Measurements from ENCODE around the gene KIF9.

KIF9 gene

GRCh38 chr3:47306022-47306421 lies 23.4 kb upstream of the KIF9 start:
- no peaks in the 10 kb centered on the region for H4K20me1 ChIP-seq (ENCODE audit: insufficient read depth, low read length)
- H3K9ac ChIP-seq (ENCODE audit: low read length), result no peak overlapping the region
- no peaks in the 10 kb centered on the region for H3K4me1 ChIP-seq (ENCODE audit: low read length)
- no peak for TF ChIP-seq EZH2phosphoT487 (IDR thresholded peaks at IDR 0.05; ENCODE audit: low read depth)
- TF ChIP-seq CTCF (IDR thresholded peaks at IDR 0.05; ENCODE audit: low read depth, low read length), result no peak
- no peak overlapping the region for H2AFZ ChIP-seq (ENCODE audit: low read depth, low read length)
- H3K27ac ChIP-seq (ENCODE audit: low read length), result no peak overlapping the region
- peaks cover 29% of the 10 kb centered on the region for H3K36me3 ChIP-seq (replicated peaks; ENCODE audit: low read depth, low read length)
- H3K9me3 ChIP-seq (ENCODE audit: insufficient read depth, low read length), result no peaks in the 10 kb centered on the region
- no peak overlapping the region for H3K4me2 ChIP-seq (ENCODE audit: low read length)
- peaks cover 14% of the 10 kb centered on the region for H3K79me2 ChIP-seq (ENCODE audit: low read length)
- H3K4me3 ChIP-seq (ENCODE audit: low read length), result no peak overlapping the region
- no peaks in the 10 kb centered on the region for H3K27me3 ChIP-seq (ENCODE audit: low read depth, low read length)

GRCh38 chr3:47301456-47301855 lies 18.9 kb upstream of the KIF9 start:
- Histone ChIP-seq H3K4me2 (ENCODE audit: low read length) (no peak overlapping the region), H3K9ac (ENCODE audit: low read length) (no peak overlapping the region)

GRCh38 chr3:47299381-47300318 lies 17.1 kb upstream of the KIF9 start:
- Histone ChIP-seq H2AFZ (ENCODE audit: low read depth, low read length) (no peak overlapping the region), H3K27me3 (ENCODE audit: low read depth, low read length) (no peaks in the 10 kb centered on the region), H3K4me1 (ENCODE audit: low read length) (no peaks in the 10 kb centered on the region), H3K9ac (ENCODE audit: low read length) (no peak overlapping the region), H3K36me3 (replicated peaks; ENCODE audit: low read depth, low read length) (peaks cover 11% of the 10 kb centered on the region), H3K4me2 (ENCODE audit: low read length) (no peak overlapping the region), H3K9me3 (ENCODE audit: insufficient read depth, low read length) (no peaks in the 10 kb centered on the region), H3K27ac (ENCODE audit: low read length) (no peak overlapping the region), H3K79me2 (ENCODE audit: low read length) (peaks cover 6% of the 10 kb centered on the region), H4K20me1 (ENCODE audit: insufficient read depth, low read length) (no peaks in the 10 kb centered on the region), H3K4me3 (ENCODE audit: low read length) (no peak overlapping the region)
- no peak for TF ChIP-seq CTCF (IDR thresholded peaks at IDR 0.05; ENCODE audit: low read depth, low read length)
- no peak for TF ChIP-seq EZH2phosphoT487 (IDR thresholded peaks at IDR 0.05; ENCODE audit: low read depth)

More at GRCh38 chr3:47301456-47301855, 18.9 kb upstream of the KIF9 start:
- no peak overlapping the region for H3K4me3 ChIP-seq (ENCODE audit: low read length)
- H4K20me1 ChIP-seq (ENCODE audit: insufficient read depth, low read length), result no peaks in the 10 kb centered on the region
- H3K79me2 ChIP-seq (ENCODE audit: low read length), result peaks cover 10% of the 10 kb centered on the region
- H3K27me3 ChIP-seq (ENCODE audit: low read depth, low read length), result no peaks in the 10 kb centered on the region
- no peaks in the 10 kb centered on the region for H3K9me3 ChIP-seq (ENCODE audit: insufficient read depth, low read length)
- H2AFZ ChIP-seq (ENCODE audit: low read depth, low read length), result no peak overlapping the region
- TF ChIP-seq CTCF (IDR thresholded peaks at IDR 0.05; ENCODE audit: low read depth, low read length), result no peak
- no peak for TF ChIP-seq EZH2phosphoT487 (IDR thresholded peaks at IDR 0.05; ENCODE audit: low read depth)
- no peaks in the 10 kb centered on the region for H3K4me1 ChIP-seq (ENCODE audit: low read length)
- no peak overlapping the region for H3K27ac ChIP-seq (ENCODE audit: low read length)
- peaks cover 21% of the 10 kb centered on the region for H3K36me3 ChIP-seq (replicated peaks; ENCODE audit: low read depth, low read length)

- peaks cover 4% of the 10 kb centered on the region for H3K79me2 ChIP-seq (ENCODE audit: low read length)
- no peaks in the 10 kb centered on the region for H4K20me1 ChIP-seq (ENCODE audit: insufficient read depth, low read length)
- H2AFZ ChIP-seq (ENCODE audit: low read depth, low read length), result no peak overlapping the region
- no peaks in the 10 kb centered on the region for H3K27me3 ChIP-seq (ENCODE audit: low read depth, low read length)
- no peak overlapping the region for H3K9ac ChIP-seq (ENCODE audit: low read length)
- TF ChIP-seq CTCF (IDR thresholded peaks at IDR 0.05; ENCODE audit: low read depth, low read length) (no peak), EZH2phosphoT487 (IDR thresholded peaks at IDR 0.05; ENCODE audit: low read depth) (no peak)
- H3K4me2 ChIP-seq (ENCODE audit: low read length), result no peak overlapping the region
- peaks cover 10% of the 10 kb centered on the region for H3K36me3 ChIP-seq (replicated peaks; ENCODE audit: low read depth, low read length)
- no peaks in the 10 kb centered on the region for H3K9me3 ChIP-seq (ENCODE audit: insufficient read depth, low read length)
- no peak overlapping the region for H3K27ac ChIP-seq (ENCODE audit: low read length)
- H3K4me3 ChIP-seq (ENCODE audit: low read length), result no peak overlapping the region
- no peaks in the 10 kb centered on the region for H3K4me1 ChIP-seq (ENCODE audit: low read length)
These were observed 15.8 kb upstream of the KIF9 start for GRCh38 chr3:47298439-47298838.

All from OCI-LY3 (cell line).